AG09319 (cell line): Measurements from ENCODE around the gene SLC25A3.
"Not testable (repeated sequence)": the region's sequence is repeated elsewhere in the genome, so short reads cannot be mapped to it uniquely, and the experiment has no call there.

Experiments
- DNase-seq: peaks from one replicate; pipeline ENCODE4 v3.0.0-alpha.2; 2010; ENCODE audit warnings: low read depth; ENCODE audit errors: extremely low read depth
- CTCF ChIP-seq: IDR thresholded peaks from 2 replicates; pipeline ENCODE4 v1.5.1; 2011; ENCODE audit warnings: low read depth, mild to moderate bottlenecking, inconsistent platforms, low read length, moderate library complexity

Gene SLC25A3

GRCh38 chr12:98572010-98572409, 21.5 kb upstream of the SLC25A3 start:
- no peak for DNase-seq
- TF ChIP-seq CTCF = peak; percentile 8

GRCh38 chr12:98574110-98574509, 19.4 kb upstream of the SLC25A3 start:
- TF ChIP-seq CTCF = no peak
- DNase-seq = no peak

- DNase-seq = no peak
- TF ChIP-seq CTCF = no peak
Measured at GRCh38 chr12:98575013-98575412, 18.5 kb upstream of the SLC25A3 start.

- DNase-seq = not testable (repeated sequence)
Measured at GRCh38 chr12:98576795-98577194, 16.7 kb upstream of the SLC25A3 start.

GRCh38 chr12:98578392-98578791, 15.1 kb upstream of the SLC25A3 start:
- no peak for DNase-seq
- TF ChIP-seq CTCF = no peak

GRCh38 chr12:98578821-98579220, 14.7 kb upstream of the SLC25A3 start:
- DNase-seq = no peak
- no peak for TF ChIP-seq CTCF

GRCh38 chr12:98579347-98579746, 14.1 kb upstream of the SLC25A3 start:
- no peak for TF ChIP-seq CTCF

GRCh38 chr12:98579835-98580234, 13.7 kb upstream of the SLC25A3 start:
- no peak for DNase-seq
- no peak for TF ChIP-seq CTCF

More at GRCh38 chr12:98579347-98579746, 14.1 kb upstream of the SLC25A3 start:
- no peak for DNase-seq
